Pancreas (tissue), 10 donors: ENCODE results near the gene CTCF. TPM values are rescaled to one million over a fixed set of nuclear protein-coding genes. Genes with fewer than 3 reads are reported as not detected.

Source experiments
- ATAC-seq, 4 donors: fragments of 200-7000 bp; cut with Tn5 transposase; one replicate each; pipeline versions ENCODE4 v1.8.0 to v1.9.1; 2020; ENCODE audit warnings: mild to moderate bottlenecking in 4 of 4, moderate library complexity in 4 of 4
- DNase-seq, 6 donors: peaks; one replicate each; pipeline ENCODE4 v3.0.0-alpha.2; 2020
- FAIRE-seq: peaks from 2 replicates; lab custom pipeline; 2012; peaks lifted over from hg19 to GRCh38; lab: Jason Lieb, UNC
- H3K27ac ChIP-seq, 4 donors: fragments of 200-600 bp; sonication (generic); 1 replicate in 3 of 4; 2 replicates in 1 of 4; pipeline versions ENCODE4 v1.5.0 to v1.8.0; 2020
- H3K27me3 ChIP-seq, 4 donors: fragments of 200-600 bp; one replicate each; pipeline ENCODE4 v1.8.0; 2021
- H3K36me3 ChIP-seq, 3 donors: fragments of 200-600 bp; sonication (generic) in 1 of 3; one replicate each; pipeline versions ENCODE4 v1.5.0 to v1.8.0; 2020 to 2021
- H3K4me1 ChIP-seq, 3 donors: fragments of 200-600 bp; one replicate each; pipeline ENCODE4 v1.8.0; 2021
- H3K4me3 ChIP-seq, 4 donors: fragments of 200-600 bp; sonication (generic) in 2 of 4; one replicate each; pipeline versions ENCODE4 v1.5.0 to v1.8.0; 2020 to 2021
- H3K9me3 ChIP-seq, 4 donors: fragments of 200-600 bp; one replicate each; pipeline ENCODE4 v1.8.0; 2021
- WGBS, 2 donors: extraction: QIAGEN DNeasy Blood & Tissue Kit; methylation state at CpG; one replicate each; pipeline ENCODE4 v1.1.7; 2013; 5-methylcytosine and 5-hydroxymethylcytosine counted together
- intact Hi-C, 3 donors: fragments of 100-400 bp; cut with DNase I; formaldehyde crosslinking; loops; one replicate each; pipeline versions ENCODE4 v1.11.1 to v1.14.2; 2022
- polyA plus RNA-seq, 2 donors: library from polyadenylated mRNA; stranded (reverse); fragments of 200-250 nt; gene quantifications; one replicate each; pipeline ENCODE4 v1.2.3, GENCODE V29; 2013
- total RNA-seq, 6 donors: library from RNA; stranded (reverse); fragmentation: NEBNext Ultra II Directional in 4 of 6; extraction: Animal tissue kit (Norgen Biotek cat#: 25700) in 4 of 6; gene quantifications; one replicate each; pipeline versions ENCODE4 v1.2.1 to v1.2.4, GENCODE V29; 2021 to 2023
- TF ChIP-seq, protein P1 (sequence below), 4 donors: fragments of 200-600 bp; sonication (generic) in 3 of 4; IDR thresholded peaks; one replicate each; pipeline versions ENCODE4 v1.5.0 to v1.8.0; 2021; ENCODE audit warnings: antibody characterized with exemption in 4 of 4
- donor health status: healthy with polysubstance abuse.
- donor health status: DM: no; HTN: no; CAD: no; lungs with moderate emphysema.
- donor health status: DM: no; HTN: no; CAD: no.
- donor health status: control.
- donor health status: control.
- donor health status: Bipolar disorder and iron deficiency.
- donor health status: DM: yes; HTN: yes; CAD: no.
- donor health status: DM: no; HTN: no; CAD: no.
- donor health status: DM: no; HTN: no; CAD: no.
- donor health status: DM: yes; HTN: yes; CAD: no.

Gene CTCF
- total and polyA plus RNA-seq, 8 donors: 13.3 to 25.2 (median 17.0) TPM

- H3K27ac ChIP-seq: no peak overlapping the region
- TF ChIP-seq, protein P1, sequence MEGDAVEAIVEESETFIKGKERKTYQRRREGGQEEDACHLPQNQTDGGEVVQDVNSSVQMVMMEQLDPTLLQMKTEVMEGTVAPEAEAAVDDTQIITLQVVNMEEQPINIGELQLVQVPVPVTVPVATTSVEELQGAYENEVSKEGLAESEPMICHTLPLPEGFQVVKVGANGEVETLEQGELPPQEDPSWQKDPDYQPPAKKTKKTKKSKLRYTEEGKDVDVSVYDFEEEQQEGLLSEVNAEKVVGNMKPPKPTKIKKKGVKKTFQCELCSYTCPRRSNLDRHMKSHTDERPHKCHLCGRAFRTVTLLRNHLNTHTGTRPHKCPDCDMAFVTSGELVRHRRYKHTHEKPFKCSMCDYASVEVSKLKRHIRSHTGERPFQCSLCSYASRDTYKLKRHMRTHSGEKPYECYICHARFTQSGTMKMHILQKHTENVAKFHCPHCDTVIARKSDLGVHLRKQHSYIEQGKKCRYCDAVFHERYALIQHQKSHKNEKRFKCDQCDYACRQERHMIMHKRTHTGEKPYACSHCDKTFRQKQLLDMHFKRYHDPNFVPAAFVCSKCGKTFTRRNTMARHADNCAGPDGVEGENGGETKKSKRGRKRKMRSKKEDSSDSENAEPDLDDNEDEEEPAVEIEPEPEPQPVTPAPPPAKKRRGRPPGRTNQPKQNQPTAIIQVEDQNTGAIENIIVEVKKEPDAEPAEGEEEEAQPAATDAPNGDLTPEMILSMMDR (IDR thresholded peaks at IDR 0.05): no peak
- ATAC-seq (no peak), FAIRE-seq (no peak), DNase-seq (no peak)
- 58 to 69% methylated on average over 4 of the region's 4 CpGs for WGBS, 2 donors
- H3K9me3 ChIP-seq: no peaks in the 10 kb centered on the region
- H3K27me3 ChIP-seq: no peaks in the 10 kb centered on the region
- H3K36me3 ChIP-seq: no peaks in the 10 kb centered on the region
- H3K4me1 ChIP-seq: no peaks in the 10 kb centered on the region
- intact Hi-C loops: no loop called here
- H3K4me3 ChIP-seq: no peak overlapping the region
Measured at GRCh38 chr16:67571981-67572431, 9.7 kb downstream of the CTCF start.

DNA sequence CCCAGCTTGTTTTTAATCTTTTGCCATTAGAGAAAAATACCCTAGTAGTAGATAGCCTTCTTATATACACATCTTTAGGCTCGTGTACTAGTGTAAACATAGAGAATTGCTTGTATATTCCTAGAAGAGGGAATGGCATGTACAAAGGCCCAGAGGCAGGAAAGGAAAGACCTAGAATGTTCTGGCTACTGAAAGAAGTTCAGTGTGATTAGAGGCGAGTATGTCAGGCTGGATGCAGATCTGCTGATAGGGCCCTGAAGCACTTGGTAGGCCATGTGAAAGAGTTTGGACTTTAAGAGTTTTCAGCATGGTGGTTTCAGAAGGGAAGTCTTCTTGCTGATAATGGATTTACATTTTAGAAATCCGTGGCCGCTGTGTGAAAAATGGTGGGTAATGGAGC lies 17.4 kb downstream of the CTCF start:
- H3K4me1 ChIP-seq: no peaks in the 10 kb centered on the region
- TF ChIP-seq, protein P1 (IDR thresholded peaks at IDR 0.05): no peak
- H3K27me3 ChIP-seq: no peaks in the 10 kb centered on the region
- intact Hi-C loops: no loop called here
- no peaks in the 10 kb centered on the region for H3K9me3 ChIP-seq
- DNase-seq: no peak
- no peak for ATAC-seq
- 78 to 81% methylated on average over 4 of the region's 4 CpGs for WGBS, 2 donors
- H3K36me3 ChIP-seq: no peaks in the 10 kb centered on the region
- no peak overlapping the region for H3K27ac ChIP-seq
- FAIRE-seq: no peak
- no peak overlapping the region for H3K4me3 ChIP-seq

GRCh38 chr16:67580202-67580601 lies 17.9 kb downstream of the CTCF start:
- TF ChIP-seq, protein P1 (IDR thresholded peaks at IDR 0.05): no peak
- no peak for FAIRE-seq
- ATAC-seq: no peak
- no peaks in the 10 kb centered on the region for H3K9me3 ChIP-seq
- intact Hi-C loops: no loop called here
- H3K4me3 ChIP-seq: no peak overlapping the region
- 97 to 98% methylated on average over 4 of the region's 4 CpGs for WGBS, 2 donors
- no peak overlapping the region for H3K27ac ChIP-seq
- no peak for DNase-seq
- H3K36me3 ChIP-seq: no peaks in the 10 kb centered on the region
- no peaks in the 10 kb centered on the region for H3K4me1 ChIP-seq
- no peaks in the 10 kb centered on the region for H3K27me3 ChIP-seq

DNA sequence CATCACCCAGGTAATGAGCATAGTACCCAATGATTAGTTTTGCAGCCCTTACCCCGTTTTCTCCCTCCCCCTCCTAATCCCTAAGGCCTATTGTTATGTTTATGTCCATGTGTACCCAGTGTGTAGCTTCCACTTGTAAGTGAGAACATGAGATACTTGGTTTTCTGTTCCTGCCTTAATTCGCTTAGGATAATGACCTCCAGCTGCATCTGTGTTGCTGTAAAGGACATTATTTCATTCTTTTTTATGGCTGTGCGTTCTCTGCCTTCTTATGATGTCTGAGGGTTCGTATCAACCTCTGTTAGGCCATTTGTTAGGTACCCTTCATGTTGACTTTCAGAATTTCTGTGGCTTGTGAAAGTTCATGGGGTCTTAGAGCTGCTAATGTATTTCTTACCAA lies 31.0 kb downstream of the CTCF start:
- Histone ChIP-seq H3K27ac (no peak overlapping the region), H3K4me1 (peaks cover 0 to 8% (median 5%) of the 10 kb centered on the region in 3 donors), H3K4me3 (no peak overlapping the region), H3K9me3 (no peaks in the 10 kb centered on the region), H3K27me3 (no peaks in the 10 kb centered on the region), H3K36me3 (peaks cover 0 to 3% (median 0%) of the 10 kb centered on the region in 3 donors)
- FAIRE-seq (no peak), ATAC-seq (no peak), DNase-seq (no peak)
- TF ChIP-seq, protein P1 (IDR thresholded peaks at IDR 0.05): no peak
- WGBS, 2 donors: 92 to 94% methylated on average over 4 of the region's 4 CpGs
- intact Hi-C loops: no loop called here

GRCh38 chr16:67593701-67594100 lies 31.4 kb downstream of the CTCF start:
- Histone ChIP-seq H3K4me1 (peaks cover 0 to 11% (median 5%) of the 10 kb centered on the region in 3 donors), H3K36me3 (peaks cover 0 to 3% (median 0%) of the 10 kb centered on the region in 3 donors), H3K9me3 (no peaks in the 10 kb centered on the region), H3K27ac (no peak overlapping the region), H3K27me3 (no peaks in the 10 kb centered on the region), H3K4me3 (no peak overlapping the region)
- TF ChIP-seq, protein P1 (IDR thresholded peaks at IDR 0.05): no peak
- intact Hi-C loops: no loop called here
- FAIRE-seq: no peak
- no peak for ATAC-seq
- no peak for DNase-seq
